H1 (cell line): ENCODE data around the gene S100A13. TPM values are rescaled to one million over a fixed set of nuclear protein-coding genes. Genes with fewer than 3 reads are reported as not detected.
A peak's percentile ranks its signal among the peaks of the same experiment; 100 is the strongest.

Experiments used
- ASH2L ChIP-seq: fragments of 200-600, 300-600 bp; sonication (generic); IDR thresholded peaks from one replicate; pipeline ENCODE4 v1.7.1; 2017; ENCODE audit warnings: low read length
- CTCF ChIP-seq, 3 experiments: IDR thresholded peaks; 1 replicate in 2 of 3; 2 replicates in 1 of 3; pipeline versions ENCODE4 v1.5.1 to v1.6.1; 2011; ENCODE audit warnings: low read length in 3 of 3, mild to moderate bottlenecking in 3 of 3, inconsistent platforms in 2 of 3, low read depth in 1 of 3, moderate library complexity in 1 of 3; ENCODE audit not compliant: insufficient read depth in 1 of 3; ENCODE audit errors: control extremely low read depth in 1 of 3
- EP300 ChIP-seq, 2 experiments: IDR thresholded peaks; 1 replicate in 1 of 2; 2 replicates in 1 of 2; pipeline ENCODE4 v1.6.1; 2011 to 2012; ENCODE audit warnings: low read depth in 2 of 2, low read length in 2 of 2, mild to moderate bottlenecking in 2 of 2, borderline replicate concordance in 1 of 2, inconsistent platforms in 1 of 2, moderate library complexity in 1 of 2
- GTF2F1 ChIP-seq: IDR thresholded peaks from 2 replicates; pipeline ENCODE4 v1.6.1; 2012; ENCODE audit warnings: low read depth, low read length, improper control_type of control experiment, borderline replicate concordance
- NANOG ChIP-seq: IDR thresholded peaks from 2 replicates; pipeline ENCODE4 v1.6.1; 2011; ENCODE audit warnings: low read length, low read depth, mild to moderate bottlenecking, inconsistent platforms; ENCODE audit not compliant: insufficient read depth, poor library complexity, severe bottlenecking
- RNF2 ChIP-seq: fragments of 200-900, 300-1000 bp; sonication (generic); IDR thresholded peaks from 2 replicates; pipeline ENCODE4 v1.7.1; 2016; ENCODE audit warnings: borderline replicate concordance, low read depth, mild to moderate bottlenecking, antibody characterized with exemption, low read length; ENCODE audit not compliant: poor library complexity, severe bottlenecking; ENCODE audit errors: missing control alignments
- SIRT6 ChIP-seq: IDR thresholded peaks from one replicate; pipeline ENCODE4 v1.7.1; 2012; ENCODE audit warnings: low read length, inconsistent platforms
- SP4 ChIP-seq: IDR thresholded peaks from 2 replicates; pipeline ENCODE4 v1.6.1; 2012; ENCODE audit warnings: low read length, inconsistent platforms
- TAF7 ChIP-seq: optimal IDR thresholded peaks from 2 replicates; pipeline ENCODE3; 2011; ENCODE audit warnings: low read depth, mild to moderate bottlenecking, inconsistent platforms, low read length, moderate library complexity, borderline replicate concordance
- polyA plus RNA-seq, 7 experiments: library from polyadenylated mRNA; depleted of rRNA in 3 of 7; stranded (reverse) in 5 of 7; unstranded in 2 of 7; fragments of >200 nt in 5 of 7; fragments of 200-250 nt in 2 of 7; gene quantifications; 1 replicate in 5 of 7; 2 replicates in 1 of 7; 4 replicates in 1 of 7; pipeline versions ENCODE4 v1.2.1 to v1.2.3, GENCODE V29; 2011 to 2013; ENCODE audit warnings: missing spikeins in 2 of 7, mixed read lengths in 2 of 7
- total RNA-seq: library from RNA; stranded (reverse); fragmentation: NEBNext Ultra II Directional; extraction: Animal tissue kit (Norgen Biotek cat#: 25700); gene quantifications from 2 replicates; pipeline ENCODE4 v1.2.1, GENCODE V29; 2021

Gene S100A13
- total and polyA plus RNA-seq, 2 of the 8 experiments (the other 6 are each of a cell fraction or from before 2014, with no cell fraction given) = 63.6 to 127 TPM

GRCh38 chr1:153658400-153659174 lies 31.3 kb upstream of the S100A13 start, which contains the start of gene SNAPIN (continued):
- TF ChIP-seq CTCF (IDR thresholded peaks at IDR 0.05; ENCODE audit: control extremely low read depth in 1 of 3, insufficient read depth in 1 of 3, low read depth in 1 of 3, low read length in 3 of 3) = peak in 2 of 3 experiments; percentile 4 to 6; a peak in 2 of 4 replicates
- TF ChIP-seq EP300 (IDR thresholded peaks at IDR 0.05; ENCODE audit: borderline replicate concordance in 1 of 2, low read depth in 2 of 2, low read length in 2 of 2) = no peak
- TF ChIP-seq RNF2 = no peak
- peak; percentile 25 for TF ChIP-seq TAF7
- no peak for TF ChIP-seq NANOG
- TF ChIP-seq GTF2F1 = no peak
- TF ChIP-seq ASH2L = peak; percentile 97
- no peak for TF ChIP-seq SP4
- TF ChIP-seq SIRT6 = no peak
